Osteocyte (in vitro differentiated cells): ENCODE data around the gene ANK2. TPM values are rescaled to one million over a fixed set of nuclear protein-coding genes. Genes with fewer than 3 reads are reported as not detected.
"Not testable (repeated sequence)": the region's sequence is repeated elsewhere in the genome, so short reads cannot be mapped to it uniquely, and the experiment has no call there.

Source experiments
- DNase-seq: peaks from one replicate; pipeline ENCODE4 v3.0.0; 2021; ENCODE audit warnings: mixed read lengths; ENCODE audit not compliant: unreplicated experiment; ENCODE audit errors: extremely low spot score
- H3K27ac Mint-ChIP-seq: one replicate; pipeline ENCODE4 v1.8.0; 2021; ENCODE audit warnings: mild to moderate bottlenecking, mixed read lengths; ENCODE audit not compliant: unreplicated experiment
- H3K27me3 Mint-ChIP-seq: one replicate; pipeline ENCODE4 v1.8.0; 2021; ENCODE audit warnings: mixed read lengths; ENCODE audit not compliant: unreplicated experiment
- H3K36me3 Mint-ChIP-seq: one replicate; pipeline ENCODE4 v1.8.0; 2021; ENCODE audit warnings: mixed read lengths; ENCODE audit not compliant: unreplicated experiment
- H3K4me1 Mint-ChIP-seq: one replicate; pipeline ENCODE4 v1.8.0; 2021; ENCODE audit warnings: mixed read lengths; ENCODE audit not compliant: unreplicated experiment
- H3K4me3 Mint-ChIP-seq: one replicate; pipeline ENCODE4 v1.8.0; 2021; ENCODE audit warnings: mild to moderate bottlenecking, moderate library complexity, mixed read lengths; ENCODE audit not compliant: unreplicated experiment
- H3K9me3 Mint-ChIP-seq: one replicate; pipeline ENCODE4 v1.8.0; 2021; ENCODE audit warnings: mixed read lengths; ENCODE audit not compliant: unreplicated experiment
- CTCF ChIP-seq: fragments of 200-600 bp; sonication (generic); IDR thresholded peaks from 2 replicates; pipeline ENCODE4 v1.5.0; 2021; ENCODE audit warnings: antibody characterized with exemption, mild to moderate bottlenecking, moderate library complexity
- total RNA-seq: library from RNA; stranded (reverse); gene quantifications from 2 replicates; pipeline ENCODE4 v1.2.1, GENCODE V29; 2021

The ANK2 gene
- total RNA-seq, 1 donor from 2014 or later = 17.2 TPM

GRCh38 chr4:113179091-113179490, 129.6 kb downstream of the ANK2 start:
- TF ChIP-seq CTCF = no peak
- peaks cover 6% of the 10 kb centered on the region for H3K4me1 Mint-ChIP-seq
- H3K27me3 Mint-ChIP-seq = no peaks in the 10 kb centered on the region
- no peak overlapping the region for H3K27ac Mint-ChIP-seq
- no peak for DNase-seq
- no peak overlapping the region for H3K4me3 Mint-ChIP-seq
- no peaks in the 10 kb centered on the region for H3K36me3 Mint-ChIP-seq
- no peaks in the 10 kb centered on the region for H3K9me3 Mint-ChIP-seq

- Mint-ChIP-seq H3K36me3 (no peaks in the 10 kb centered on the region), H3K27ac (no peak overlapping the region), H3K4me3 (no peak overlapping the region), H3K4me1 (peaks cover 6% of the 10 kb centered on the region), H3K9me3 (no peaks in the 10 kb centered on the region), H3K27me3 (no peaks in the 10 kb centered on the region)
- no peak for TF ChIP-seq CTCF
- DNase-seq = no peak
Measured at GRCh38 chr4:113179996-113180395, 130.5 kb downstream of the ANK2 start.

- Mint-ChIP-seq H3K4me1 (peaks cover 7% of the 10 kb centered on the region), H3K27me3 (peaks cover 2% of the 10 kb centered on the region), H3K9me3 (no peaks in the 10 kb centered on the region), H3K27ac (no peak overlapping the region), H3K4me3 (no peak overlapping the region), H3K36me3 (no peaks in the 10 kb centered on the region)
- TF ChIP-seq CTCF = no peak
- no peak for DNase-seq
Measured at GRCh38 chr4:113181289-113182007, 132.0 kb downstream of the ANK2 start.

- no peaks in the 10 kb centered on the region for H3K36me3 Mint-ChIP-seq
- DNase-seq = no peak
- no peaks in the 10 kb centered on the region for H3K9me3 Mint-ChIP-seq
- no peak for TF ChIP-seq CTCF
- H3K4me3 Mint-ChIP-seq = no peak overlapping the region
- no peak overlapping the region for H3K27ac Mint-ChIP-seq
- peaks cover 18% of the 10 kb centered on the region for H3K4me1 Mint-ChIP-seq
- peaks cover 2% of the 10 kb centered on the region for H3K27me3 Mint-ChIP-seq
Measured at GRCh38 chr4:113183032-113183605, 133.7 kb downstream of the ANK2 start.

GRCh38 chr4:113186220-113186619, 136.8 kb downstream of the ANK2 start:
- not testable (repeated sequence) for H3K36me3 Mint-ChIP-seq, H3K4me3 Mint-ChIP-seq, DNase-seq, H3K27ac Mint-ChIP-seq, H3K9me3 Mint-ChIP-seq, H3K27me3 Mint-ChIP-seq
- H3K4me1 Mint-ChIP-seq = peaks cover 17% of the 10 kb centered on the region
